Mesendoderm (in vitro differentiated cells): ENCODE results near the gene B4GALT6.

Experiments
- DNase-seq: peaks from one replicate; pipeline ENCODE4 v3.0.0; 2013
- H2AK5ac ChIP-seq: 2 replicates; pipeline ENCODE4 v1.6.1; 2013; ENCODE audit warnings: low read length, inconsistent platforms
- H2BK120ac ChIP-seq: 2 replicates; pipeline ENCODE4 v1.6.1; 2013; ENCODE audit warnings: low read depth, mild to moderate bottlenecking, low read length, moderate library complexity, mixed read lengths
- H2BK15ac ChIP-seq: replicated peaks from 2 replicates; pipeline ENCODE4 v1.6.1; 2013; ENCODE audit warnings: low read depth, mild to moderate bottlenecking, moderate library complexity
- H2BK5ac ChIP-seq: 2 replicates; pipeline ENCODE4 v1.6.1; 2013; ENCODE audit warnings: low read length, inconsistent platforms
- H3K18ac ChIP-seq: 2 replicates; pipeline ENCODE4 v1.6.1; 2013; ENCODE audit warnings: mild to moderate bottlenecking, low read length, mixed read lengths
- H3K23ac ChIP-seq: one replicate; pipeline ENCODE4 v1.6.1; 2013; ENCODE audit warnings: low read length
- H3K27ac ChIP-seq: 2 replicates; pipeline ENCODE4 v1.5.1; 2013; ENCODE audit warnings: low read depth, mild to moderate bottlenecking, inconsistent platforms, low read length, moderate library complexity
- H3K27me3 ChIP-seq: 2 replicates; pipeline ENCODE4 v1.6.1; 2013; ENCODE audit warnings: low read length, control low read depth, mild to moderate bottlenecking, inconsistent platforms; ENCODE audit not compliant: insufficient read depth, poor library complexity
- H3K36me3 ChIP-seq: 2 replicates; pipeline ENCODE4 v1.6.1; 2013; ENCODE audit warnings: low read length, inconsistent platforms; ENCODE audit not compliant: control insufficient read depth, insufficient read depth
- H3K4ac ChIP-seq: one replicate; pipeline ENCODE4 v1.6.1; 2013; ENCODE audit warnings: low read depth, mild to moderate bottlenecking, low read length, moderate library complexity
- H3K4me1 ChIP-seq: 2 replicates; pipeline ENCODE4 v1.6.1; 2013; ENCODE audit warnings: low read depth, low read length, inconsistent platforms; ENCODE audit not compliant: control insufficient read depth
- H3K4me2 ChIP-seq: 2 replicates; pipeline ENCODE4 v1.6.1; 2013; ENCODE audit warnings: low read length
- H3K4me3 ChIP-seq: 2 replicates; pipeline ENCODE4 v1.5.1; 2013; ENCODE audit warnings: mild to moderate bottlenecking, low read length
- H3K56ac ChIP-seq: one replicate; pipeline ENCODE4 v1.6.1; 2013; ENCODE audit warnings: low read length
- H3K79me1 ChIP-seq: 2 replicates; pipeline ENCODE4 v1.6.1; 2013; ENCODE audit warnings: low read length, inconsistent platforms
- H3K79me2 ChIP-seq: 2 replicates; pipeline ENCODE4 v1.6.1; 2013; ENCODE audit warnings: mild to moderate bottlenecking, low read length; ENCODE audit not compliant: control insufficient read depth, insufficient read depth
- H3K9ac ChIP-seq: 2 replicates; pipeline ENCODE4 v1.6.1; 2013; ENCODE audit warnings: low read length, inconsistent platforms
- H4K5ac ChIP-seq: one replicate; pipeline ENCODE4 v1.6.1; 2013; ENCODE audit warnings: low read length
- H4K8ac ChIP-seq: one replicate; pipeline ENCODE4 v1.6.1; 2013; ENCODE audit warnings: low read depth, mild to moderate bottlenecking, control low read depth, low read length, moderate library complexity
- WGBS: extraction: QIAGEN DNeasy Blood & Tissue Kit; methylation state at CpG from one replicate; pipeline ENCODE4 v1.1.7; 2013; ENCODE audit warnings: low lambda C conversion rate, missing lambda C conversion rate; ENCODE audit not compliant: insufficient coverage; ENCODE audit errors: extremely low coverage; 5-methylcytosine and 5-hydroxymethylcytosine counted together

The B4GALT6 gene

GRCh38 chr18:31591113-31591512, 93.3 kb downstream of the B4GALT6 start:
- Histone ChIP-seq H3K79me1 (no peaks in the 10 kb centered on the region), H3K4ac (no peak overlapping the region), H3K36me3 (no peaks in the 10 kb centered on the region), H3K56ac (no peak overlapping the region), H3K4me2 (no peak overlapping the region), H3K27me3 (no peaks in the 10 kb centered on the region), H3K18ac (no peak overlapping the region), H3K23ac (no peak overlapping the region), H4K5ac (no peak overlapping the region), H2BK15ac (no peak overlapping the region), H4K8ac (no peak overlapping the region), H3K9ac (no peak overlapping the region), H2AK5ac (no peak overlapping the region), H3K4me3 (no peak overlapping the region), H3K27ac (no peak overlapping the region), H2BK5ac (no peak overlapping the region), H3K79me2 (no peaks in the 10 kb centered on the region), H2BK120ac (no peak overlapping the region), H3K4me1 (no peaks in the 10 kb centered on the region)
- no CpG with 5 or more reads among the region's 2 CpGs for WGBS
- no peak for DNase-seq

- no peak overlapping the region for H3K4ac ChIP-seq
- H2BK120ac ChIP-seq: no peak overlapping the region
- H3K27ac ChIP-seq: no peak overlapping the region
- WGBS: no CpG with 5 or more reads among the region's 8 CpGs
- no peak overlapping the region for H3K18ac ChIP-seq
- no peak overlapping the region for H3K56ac ChIP-seq
- H3K4me1 ChIP-seq: no peaks in the 10 kb centered on the region
- no peak overlapping the region for H3K9ac ChIP-seq
- no peak overlapping the region for H3K4me2 ChIP-seq
- DNase-seq: no peak
- H2AK5ac ChIP-seq: no peak overlapping the region
- no peak overlapping the region for H4K8ac ChIP-seq
- no peak overlapping the region for H3K23ac ChIP-seq
- no peak overlapping the region for H2BK15ac ChIP-seq
- no peaks in the 10 kb centered on the region for H3K79me1 ChIP-seq
- H3K4me3 ChIP-seq: no peak overlapping the region
- no peaks in the 10 kb centered on the region for H3K36me3 ChIP-seq
- H2BK5ac ChIP-seq: no peak overlapping the region
- no peaks in the 10 kb centered on the region for H3K27me3 ChIP-seq
- H3K79me2 ChIP-seq: no peaks in the 10 kb centered on the region
- no peak overlapping the region for H4K5ac ChIP-seq
Observed at GRCh38 chr18:31590570-31590969, 93.8 kb downstream of the B4GALT6 start.

GRCh38 chr18:31587529-31587928, 96.9 kb downstream of the B4GALT6 start:
- H2BK15ac ChIP-seq: no peak overlapping the region
- no peak overlapping the region for H3K9ac ChIP-seq
- H3K18ac ChIP-seq: no peak overlapping the region
- H3K36me3 ChIP-seq: no peaks in the 10 kb centered on the region
- no peak overlapping the region for H2BK120ac ChIP-seq
- no peak overlapping the region for H4K5ac ChIP-seq
- no peak overlapping the region for H3K56ac ChIP-seq
- H2BK5ac ChIP-seq: no peak overlapping the region
- no peaks in the 10 kb centered on the region for H3K79me2 ChIP-seq
- no peaks in the 10 kb centered on the region for H3K79me1 ChIP-seq
- no peak overlapping the region for H3K27ac ChIP-seq
- no peaks in the 10 kb centered on the region for H3K27me3 ChIP-seq
- no peak overlapping the region for H3K4ac ChIP-seq
- no peak overlapping the region for H2AK5ac ChIP-seq
- DNase-seq: no peak
- no CpG with 5 or more reads among the region's 4 CpGs for WGBS
- H3K23ac ChIP-seq: no peak overlapping the region
- no peak overlapping the region for H4K8ac ChIP-seq
- H3K4me1 ChIP-seq: no peaks in the 10 kb centered on the region
- H3K4me2 ChIP-seq: no peak overlapping the region
- no peak overlapping the region for H3K4me3 ChIP-seq

GRCh38 chr18:31586616-31587015, 97.8 kb downstream of the B4GALT6 start:
- Histone ChIP-seq H3K9ac (no peak overlapping the region), H2BK15ac (no peak overlapping the region), H3K23ac (no peak overlapping the region), H3K27ac (no peak overlapping the region), H2BK120ac (no peak overlapping the region), H3K27me3 (no peaks in the 10 kb centered on the region), H3K4ac (no peak overlapping the region), H4K5ac (no peak overlapping the region), H4K8ac (no peak overlapping the region), H3K4me1 (no peaks in the 10 kb centered on the region), H3K36me3 (no peaks in the 10 kb centered on the region), H3K56ac (no peak overlapping the region), H2BK5ac (no peak overlapping the region), H3K79me1 (no peaks in the 10 kb centered on the region), H3K18ac (no peak overlapping the region), H2AK5ac (no peak overlapping the region), H3K4me3 (no peak overlapping the region), H3K4me2 (no peak overlapping the region), H3K79me2 (no peaks in the 10 kb centered on the region)
- DNase-seq: peak; percentile 62
- no CpG with 5 or more reads among the region's 5 CpGs for WGBS

GRCh38 chr18:31585991-31586390, 98.4 kb downstream of the B4GALT6 start:
- no peaks in the 10 kb centered on the region for H3K36me3 ChIP-seq
- H2AK5ac ChIP-seq: no peak overlapping the region
- no peak overlapping the region for H3K9ac ChIP-seq
- H2BK15ac ChIP-seq: no peak overlapping the region
- H3K56ac ChIP-seq: no peak overlapping the region
- H3K79me2 ChIP-seq: no peaks in the 10 kb centered on the region
- H3K27ac ChIP-seq: no peak overlapping the region
- no peaks in the 10 kb centered on the region for H3K79me1 ChIP-seq
- no peak overlapping the region for H4K5ac ChIP-seq
- H3K27me3 ChIP-seq: no peaks in the 10 kb centered on the region
- H2BK120ac ChIP-seq: no peak overlapping the region
- H3K18ac ChIP-seq: no peak overlapping the region
- H3K4me1 ChIP-seq: no peaks in the 10 kb centered on the region
- no peak overlapping the region for H3K23ac ChIP-seq
- DNase-seq: no peak
- H3K4ac ChIP-seq: no peak overlapping the region
- no CpG with 5 or more reads among the region's 5 CpGs for WGBS
- no peak overlapping the region for H4K8ac ChIP-seq
- no peak overlapping the region for H3K4me2 ChIP-seq
- H3K4me3 ChIP-seq: no peak overlapping the region
- H2BK5ac ChIP-seq: no peak overlapping the region

- Histone ChIP-seq H3K36me3 (no peaks in the 10 kb centered on the region), H2AK5ac (no peak overlapping the region), H4K5ac (no peak overlapping the region), H3K27ac (no peak overlapping the region), H3K4me3 (no peak overlapping the region), H3K27me3 (no peaks in the 10 kb centered on the region), H3K18ac (no peak overlapping the region), H2BK120ac (no peak overlapping the region), H3K23ac (no peak overlapping the region), H3K79me2 (no peaks in the 10 kb centered on the region), H4K8ac (no peak overlapping the region), H3K9ac (no peak overlapping the region), H3K4me2 (no peak overlapping the region), H2BK5ac (no peak overlapping the region), H3K56ac (no peak overlapping the region), H2BK15ac (no peak overlapping the region), H3K4me1 (no peaks in the 10 kb centered on the region), H3K79me1 (no peaks in the 10 kb centered on the region), H3K4ac (no peak overlapping the region)
- DNase-seq: no peak
- WGBS: no CpG with 5 or more reads among the region's 5 CpGs
Observed at GRCh38 chr18:31583185-31583854, 101.1 kb downstream of the B4GALT6 start.
